GM23338 (cell line): ENCODE measurements around the gene GPX8. TPM values are rescaled to one million over a fixed set of nuclear protein-coding genes. Genes with fewer than 3 reads are reported as not detected.

Experiments
- ATAC-seq: fragments of 200-7000 bp; cut with Tn5 transposase; 3 replicates; pipeline ENCODE4 v1.9.1; 2020
- DNase-seq: peaks from one replicate; pipeline ENCODE4 v3.0.0-alpha.2; 2015; ENCODE audit warnings: low spot score
- H2AFZ ChIP-seq: fragments of 200-600 bp; sonication (generic); 2 replicates; pipeline ENCODE4 v1.8.0; 2016; ENCODE audit warnings: antibody characterized with exemption, mild to moderate bottlenecking, moderate library complexity
- H3F3A ChIP-seq: fragments of 200-600 bp; sonication (generic); replicated peaks from 2 replicates; pipeline ENCODE4 v1.8.0; 2017; ENCODE audit warnings: antibody characterized with exemption, mixed run types, low read depth
- H3K27ac ChIP-seq: fragments of 200-600 bp; sonication (generic); 2 replicates; pipeline ENCODE4 v1.6.1; 2016; ENCODE audit warnings: low read depth
- H3K27me3 ChIP-seq: fragments of 200-600 bp; sonication (generic); 2 replicates; pipeline ENCODE4 v1.8.0; 2016; ENCODE audit warnings: mild to moderate bottlenecking, mixed run types, moderate library complexity; ENCODE audit not compliant: insufficient read depth
- H3K36me3 ChIP-seq: fragments of 200-600 bp; sonication (generic); 2 replicates; pipeline ENCODE4 v1.8.0; 2016; ENCODE audit warnings: mild to moderate bottlenecking; ENCODE audit not compliant: insufficient read depth
- H3K4me1 ChIP-seq: fragments of 200-600 bp; sonication (generic); 2 replicates; pipeline ENCODE4 v1.8.0; 2016; ENCODE audit warnings: mild to moderate bottlenecking, moderate library complexity; ENCODE audit not compliant: insufficient read depth
- H3K4me2 ChIP-seq: fragments of 200-600 bp; sonication (generic); 2 replicates; pipeline ENCODE4 v1.7.1; 2017; ENCODE audit warnings: mixed run types
- H3K4me3 ChIP-seq: fragments of 200-600 bp; sonication (generic); 2 replicates; pipeline ENCODE4 v1.6.1; 2016; ENCODE audit warnings: mixed run types
- H3K79me2 ChIP-seq: fragments of 200-600 bp; sonication (generic); replicated peaks from 2 replicates; pipeline ENCODE4 v1.8.0; 2017; ENCODE audit warnings: mild to moderate bottlenecking; ENCODE audit not compliant: insufficient read depth
- H3K9me2 ChIP-seq: fragments of 200-600 bp; sonication (generic); 2 replicates; pipeline ENCODE4 v1.8.0; 2017; ENCODE audit not compliant: insufficient read depth
- H4K20me1 ChIP-seq: fragments of 200-600 bp; sonication (generic); replicated peaks from 2 replicates; pipeline ENCODE4 v1.8.0; 2017; ENCODE audit warnings: mild to moderate bottlenecking; ENCODE audit not compliant: insufficient read depth
- H3K27ac Mint-ChIP-seq: 2 replicates; pipeline ENCODE4 v1.8.0; 2020; ENCODE audit warnings: inconsistent platforms, mild to moderate bottlenecking, moderate library complexity, mixed read lengths
- H3K27me3 Mint-ChIP-seq: 3 replicates; pipeline ENCODE4 v1.8.0; 2022; ENCODE audit warnings: low read depth, mild to moderate bottlenecking, moderate library complexity, mixed read lengths, inconsistent platforms; ENCODE audit not compliant: insufficient read depth, poor library complexity
- H3K36me3 Mint-ChIP-seq: 3 replicates; pipeline ENCODE4 v1.8.0; 2021; ENCODE audit warnings: low read depth, mild to moderate bottlenecking, inconsistent platforms, moderate library complexity, mixed read lengths
- H3K4me1 Mint-ChIP-seq: 3 replicates; pipeline ENCODE4 v1.8.0; 2020; ENCODE audit warnings: mild to moderate bottlenecking, inconsistent platforms, mixed read lengths
- H3K4me3 Mint-ChIP-seq: 3 replicates; pipeline ENCODE4 v1.8.0; 2021; ENCODE audit warnings: moderate library complexity, mild to moderate bottlenecking, inconsistent platforms, mixed read lengths
- H3K9me3 Mint-ChIP-seq: 3 replicates; pipeline ENCODE4 v1.8.0; 2020; ENCODE audit warnings: moderate library complexity, mild to moderate bottlenecking, inconsistent platforms, mixed read lengths
- CREB1 ChIP-seq: fragments of 250-450 bp; sonication (Bioruptor Pico); IDR thresholded peaks from 2 replicates; pipeline ENCODE4 v1.5.0; 2020; ENCODE audit warnings: low read depth, mild to moderate bottlenecking, moderate library complexity
- ETS1 ChIP-seq: IDR thresholded peaks from 2 replicates; pipeline ENCODE4 v1.6.1; 2016; ENCODE audit warnings: antibody characterized with exemption
- EZH2 ChIP-seq: fragments of 200-600 bp; sonication (generic); IDR thresholded peaks from one replicate; pipeline ENCODE4 v1.8.0; 2017; ENCODE audit warnings: antibody characterized with exemption, mild to moderate bottlenecking, low read depth; ENCODE audit not compliant: unreplicated experiment
- JUNB ChIP-seq: IDR thresholded peaks from one replicate; pipeline ENCODE4 v1.6.1; 2016; ENCODE audit warnings: antibody characterized with exemption; ENCODE audit not compliant: unreplicated experiment
- NANOG ChIP-seq: IDR thresholded peaks from 2 replicates; pipeline ENCODE4 v1.6.1; 2016; ENCODE audit warnings: antibody characterized with exemption, borderline replicate concordance
- POLR2AphosphoS5 ChIP-seq: IDR thresholded peaks from 2 replicates; pipeline ENCODE4 v1.6.1; 2016; ENCODE audit warnings: antibody characterized with exemption, low read depth
- ZNF114 ChIP-seq: fragments of 250-450 bp; sonication (Bioruptor Pico); IDR thresholded peaks from 2 replicates; pipeline ENCODE4 v1.5.0; 2020; ENCODE audit warnings: mild to moderate bottlenecking, moderate library complexity
- ZNF331 ChIP-seq: fragments of 250-450 bp; sonication (Bioruptor Pico); IDR thresholded peaks from 2 replicates; pipeline ENCODE4 v1.5.0; 2020; ENCODE audit warnings: low read depth, mild to moderate bottlenecking, moderate library complexity
- polyA plus RNA-seq: library from polyadenylated mRNA; unstranded; fragments of >200 nt; fragmentation: Nextera tagmentation; extraction: Ambion mirVana; gene quantifications from 2 replicates; pipeline ENCODE4 v1.2.1, GENCODE V29; 2016
- total RNA-seq: library from RNA; depleted of rRNA; stranded (reverse); fragments of >200 nt; shearing (Covaris generic); gene quantifications from 2 replicates; pipeline ENCODE4 v1.2.3, GENCODE V29; 2014
- TF ChIP-seq, protein P1 (sequence below): fragments of 250-450 bp; sonication (Bioruptor Pico); IDR thresholded peaks from 2 replicates; pipeline ENCODE4 v1.5.0; 2020; ENCODE audit warnings: mild to moderate bottlenecking, moderate library complexity
- TF ChIP-seq, protein P2 (sequence below): IDR thresholded peaks from one replicate; pipeline ENCODE4 v1.6.1; 2018; ENCODE audit warnings: antibody characterized with exemption; ENCODE audit not compliant: unreplicated experiment

GPX8 gene
- total and polyA plus RNA-seq, 2 experiments from 2014 or later, result 64.4 to 66.1 TPM

GRCh38 chr5:55191165-55191564, 31.2 kb downstream of the GPX8 start (continued):
- TF ChIP-seq, protein P1, sequence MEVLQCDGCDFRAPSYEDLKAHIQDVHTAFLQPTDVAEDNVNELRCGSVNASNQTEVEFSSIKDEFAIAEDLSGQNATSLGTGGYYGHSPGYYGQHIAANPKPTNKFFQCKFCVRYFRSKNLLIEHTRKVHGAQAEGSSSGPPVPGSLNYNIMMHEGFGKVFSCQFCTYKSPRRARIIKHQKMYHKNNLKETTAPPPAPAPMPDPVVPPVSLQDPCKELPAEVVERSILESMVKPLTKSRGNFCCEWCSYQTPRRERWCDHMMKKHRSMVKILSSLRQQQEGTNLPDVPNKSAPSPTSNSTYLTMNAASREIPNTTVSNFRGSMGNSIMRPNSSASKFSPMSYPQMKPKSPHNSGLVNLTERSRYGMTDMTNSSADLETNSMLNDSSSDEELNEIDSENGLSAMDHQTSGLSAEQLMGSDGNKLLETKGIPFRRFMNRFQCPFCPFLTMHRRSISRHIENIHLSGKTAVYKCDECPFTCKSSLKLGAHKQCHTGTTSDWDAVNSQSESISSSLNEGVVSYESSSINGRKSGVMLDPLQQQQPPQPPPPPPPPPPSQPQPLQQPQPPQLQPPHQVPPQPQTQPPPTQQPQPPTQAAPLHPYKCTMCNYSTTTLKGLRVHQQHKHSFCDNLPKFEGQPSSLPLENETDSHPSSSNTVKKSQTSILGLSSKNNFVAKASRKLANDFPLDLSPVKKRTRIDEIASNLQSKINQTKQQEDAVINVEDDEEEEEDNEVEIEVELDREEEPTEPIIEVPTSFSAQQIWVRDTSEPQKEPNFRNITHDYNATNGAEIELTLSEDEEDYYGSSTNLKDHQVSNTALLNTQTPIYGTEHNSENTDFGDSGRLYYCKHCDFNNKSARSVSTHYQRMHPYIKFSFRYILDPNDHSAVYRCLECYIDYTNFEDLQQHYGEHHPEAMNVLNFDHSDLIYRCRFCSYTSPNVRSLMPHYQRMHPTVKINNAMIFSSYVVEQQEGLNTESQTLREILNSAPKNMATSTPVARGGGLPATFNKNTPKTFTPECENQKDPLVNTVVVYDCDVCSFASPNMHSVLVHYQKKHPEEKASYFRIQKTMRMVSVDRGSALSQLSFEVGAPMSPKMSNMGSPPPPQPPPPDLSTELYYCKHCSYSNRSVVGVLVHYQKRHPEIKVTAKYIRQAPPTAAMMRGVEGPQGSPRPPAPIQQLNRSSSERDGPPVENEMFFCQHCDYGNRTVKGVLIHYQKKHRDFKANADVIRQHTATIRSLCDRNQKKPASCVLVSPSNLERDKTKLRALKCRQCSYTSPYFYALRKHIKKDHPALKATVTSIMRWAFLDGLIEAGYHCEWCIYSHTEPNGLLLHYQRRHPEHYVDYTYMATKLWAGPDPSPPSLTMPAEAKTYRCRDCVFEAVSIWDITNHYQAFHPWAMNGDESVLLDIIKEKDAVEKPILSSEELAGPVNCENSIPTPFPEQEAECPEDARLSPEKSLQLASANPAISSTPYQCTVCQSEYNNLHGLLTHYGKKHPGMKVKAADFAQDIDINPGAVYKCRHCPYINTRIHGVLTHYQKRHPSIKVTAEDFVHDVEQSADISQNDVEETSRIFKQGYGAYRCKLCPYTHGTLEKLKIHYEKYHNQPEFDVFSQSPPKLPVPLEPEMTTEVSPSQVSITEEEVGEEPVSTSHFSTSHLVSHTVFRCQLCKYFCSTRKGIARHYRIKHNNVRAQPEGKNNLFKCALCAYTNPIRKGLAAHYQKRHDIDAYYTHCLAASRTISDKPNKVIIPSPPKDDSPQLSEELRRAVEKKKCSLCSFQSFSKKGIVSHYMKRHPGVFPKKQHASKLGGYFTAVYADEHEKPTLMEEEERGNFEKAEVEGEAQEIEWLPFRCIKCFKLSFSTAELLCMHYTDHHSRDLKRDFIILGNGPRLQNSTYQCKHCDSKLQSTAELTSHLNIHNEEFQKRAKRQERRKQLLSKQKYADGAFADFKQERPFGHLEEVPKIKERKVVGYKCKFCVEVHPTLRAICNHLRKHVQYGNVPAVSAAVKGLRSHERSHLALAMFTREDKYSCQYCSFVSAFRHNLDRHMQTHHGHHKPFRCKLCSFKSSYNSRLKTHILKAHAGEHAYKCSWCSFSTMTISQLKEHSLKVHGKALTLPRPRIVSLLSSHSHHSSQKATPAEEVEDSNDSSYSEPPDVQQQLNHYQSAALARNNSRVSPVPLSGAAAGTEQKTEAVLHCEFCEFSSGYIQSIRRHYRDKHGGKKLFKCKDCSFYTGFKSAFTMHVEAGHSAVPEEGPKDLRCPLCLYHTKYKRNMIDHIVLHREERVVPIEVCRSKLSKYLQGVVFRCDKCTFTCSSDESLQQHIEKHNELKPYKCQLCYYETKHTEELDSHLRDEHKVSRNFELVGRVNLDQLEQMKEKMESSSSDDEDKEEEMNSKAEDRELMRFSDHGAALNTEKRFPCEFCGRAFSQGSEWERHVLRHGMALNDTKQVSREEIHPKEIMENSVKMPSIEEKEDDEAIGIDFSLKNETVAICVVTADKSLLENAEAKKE, result no peak
- TF ChIP-seq POLR2AphosphoS5 (no peak), ETS1 (no peak), CREB1 (no peak), ZNF331 (no peak)

DNA sequence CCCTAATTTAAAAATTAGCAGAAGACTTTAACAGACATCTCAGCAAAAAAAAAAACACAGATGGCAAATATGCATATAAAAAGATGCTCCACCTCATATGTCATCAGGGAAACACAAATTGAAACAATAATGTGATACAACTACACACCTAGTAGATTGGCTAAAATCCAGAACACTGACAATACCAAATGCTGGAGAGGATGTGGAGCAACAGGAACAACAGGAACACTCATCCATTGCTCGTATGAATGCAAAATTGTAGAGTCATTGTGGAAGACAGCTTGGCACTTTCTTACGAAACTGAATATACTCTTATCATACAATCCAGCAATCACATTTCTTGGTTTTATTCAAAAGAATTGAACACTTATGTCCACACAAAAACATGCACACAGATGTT, 45.0 kb downstream of the GPX8 start:
- Histone ChIP-seq H3K27ac (no peak overlapping the region), H3K27me3 (peaks cover 7% of the 10 kb centered on the region; the same call in 1 of the 2 replicates), H4K20me1 (no peaks in the 10 kb centered on the region), H3K9me2 (no peaks in the 10 kb centered on the region), H3K36me3 (no peaks in the 10 kb centered on the region), H2AFZ (no peak overlapping the region), H3K4me3 (no peak overlapping the region), H3F3A (no peaks in the 10 kb centered on the region), H3K79me2 (no peaks in the 10 kb centered on the region), H3K4me1 (no peaks in the 10 kb centered on the region), H3K4me2 (no peak overlapping the region)
- Mint-ChIP-seq H3K27me3 (peaks cover 7% of the 10 kb centered on the region), H3K9me3 (no peaks in the 10 kb centered on the region), H3K4me1 (no peaks in the 10 kb centered on the region), H3K4me3 (no peak overlapping the region), H3K27ac (no peak overlapping the region), H3K36me3 (no peaks in the 10 kb centered on the region)
- ATAC-seq (no peak), DNase-seq (no peak)
- TF ChIP-seq NANOG, result no peak
- no peak for TF ChIP-seq ZNF114 (CRISPR knock-in tag)
- TF ChIP-seq, protein P2, sequence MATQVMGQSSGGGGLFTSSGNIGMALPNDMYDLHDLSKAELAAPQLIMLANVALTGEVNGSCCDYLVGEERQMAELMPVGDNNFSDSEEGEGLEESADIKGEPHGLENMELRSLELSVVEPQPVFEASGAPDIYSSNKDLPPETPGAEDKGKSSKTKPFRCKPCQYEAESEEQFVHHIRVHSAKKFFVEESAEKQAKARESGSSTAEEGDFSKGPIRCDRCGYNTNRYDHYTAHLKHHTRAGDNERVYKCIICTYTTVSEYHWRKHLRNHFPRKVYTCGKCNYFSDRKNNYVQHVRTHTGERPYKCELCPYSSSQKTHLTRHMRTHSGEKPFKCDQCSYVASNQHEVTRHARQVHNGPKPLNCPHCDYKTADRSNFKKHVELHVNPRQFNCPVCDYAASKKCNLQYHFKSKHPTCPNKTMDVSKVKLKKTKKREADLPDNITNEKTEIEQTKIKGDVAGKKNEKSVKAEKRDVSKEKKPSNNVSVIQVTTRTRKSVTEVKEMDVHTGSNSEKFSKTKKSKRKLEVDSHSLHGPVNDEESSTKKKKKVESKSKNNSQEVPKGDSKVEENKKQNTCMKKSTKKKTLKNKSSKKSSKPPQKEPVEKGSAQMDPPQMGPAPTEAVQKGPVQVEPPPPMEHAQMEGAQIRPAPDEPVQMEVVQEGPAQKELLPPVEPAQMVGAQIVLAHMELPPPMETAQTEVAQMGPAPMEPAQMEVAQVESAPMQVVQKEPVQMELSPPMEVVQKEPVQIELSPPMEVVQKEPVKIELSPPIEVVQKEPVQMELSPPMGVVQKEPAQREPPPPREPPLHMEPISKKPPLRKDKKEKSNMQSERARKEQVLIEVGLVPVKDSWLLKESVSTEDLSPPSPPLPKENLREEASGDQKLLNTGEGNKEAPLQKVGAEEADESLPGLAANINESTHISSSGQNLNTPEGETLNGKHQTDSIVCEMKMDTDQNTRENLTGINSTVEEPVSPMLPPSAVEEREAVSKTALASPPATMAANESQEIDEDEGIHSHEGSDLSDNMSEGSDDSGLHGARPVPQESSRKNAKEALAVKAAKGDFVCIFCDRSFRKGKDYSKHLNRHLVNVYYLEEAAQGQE, result no peak
- no peak for TF ChIP-seq EZH2
- TF ChIP-seq JUNB, result no peak
- TF ChIP-seq ETS1, result no peak
- no peak for TF ChIP-seq ZNF331
- no peak for TF ChIP-seq POLR2AphosphoS5
